ENCODE results near the gene TESK2.

Gene TESK2

DNA sequence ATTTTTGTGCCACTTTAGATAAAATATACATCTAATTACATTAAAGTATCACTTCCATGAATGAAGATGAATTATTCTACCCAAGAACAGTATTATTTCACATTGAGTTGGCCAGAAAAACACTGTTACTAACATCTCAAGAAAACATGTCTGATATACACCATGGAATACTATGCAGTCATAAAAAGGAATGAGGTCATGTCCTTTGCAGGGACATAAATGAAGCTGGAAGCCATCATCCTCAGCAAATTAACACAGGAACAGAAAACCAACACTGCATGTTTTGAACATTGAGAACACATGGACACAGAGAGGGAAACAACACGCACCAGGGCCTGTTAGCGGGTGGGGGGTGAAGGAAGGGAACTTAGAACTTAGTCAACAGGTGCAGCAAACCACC lies 69.0 kb downstream of the TESK2 start:
- no peak for DNase-seq (ENCODE audit: extremely low spot score)
- TF ChIP-seq, protein P1, sequence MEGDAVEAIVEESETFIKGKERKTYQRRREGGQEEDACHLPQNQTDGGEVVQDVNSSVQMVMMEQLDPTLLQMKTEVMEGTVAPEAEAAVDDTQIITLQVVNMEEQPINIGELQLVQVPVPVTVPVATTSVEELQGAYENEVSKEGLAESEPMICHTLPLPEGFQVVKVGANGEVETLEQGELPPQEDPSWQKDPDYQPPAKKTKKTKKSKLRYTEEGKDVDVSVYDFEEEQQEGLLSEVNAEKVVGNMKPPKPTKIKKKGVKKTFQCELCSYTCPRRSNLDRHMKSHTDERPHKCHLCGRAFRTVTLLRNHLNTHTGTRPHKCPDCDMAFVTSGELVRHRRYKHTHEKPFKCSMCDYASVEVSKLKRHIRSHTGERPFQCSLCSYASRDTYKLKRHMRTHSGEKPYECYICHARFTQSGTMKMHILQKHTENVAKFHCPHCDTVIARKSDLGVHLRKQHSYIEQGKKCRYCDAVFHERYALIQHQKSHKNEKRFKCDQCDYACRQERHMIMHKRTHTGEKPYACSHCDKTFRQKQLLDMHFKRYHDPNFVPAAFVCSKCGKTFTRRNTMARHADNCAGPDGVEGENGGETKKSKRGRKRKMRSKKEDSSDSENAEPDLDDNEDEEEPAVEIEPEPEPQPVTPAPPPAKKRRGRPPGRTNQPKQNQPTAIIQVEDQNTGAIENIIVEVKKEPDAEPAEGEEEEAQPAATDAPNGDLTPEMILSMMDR (IDR thresholded peaks at IDR 0.05; ENCODE audit: control extremely low read depth, extremely low read depth, low read depth, missing control alignments), result no peak
- POLR2A ChIA-PET, result no interaction called here

GRCh38 chr1:45414746-45415145 lies 76.2 kb downstream of the TESK2 start:
- no peak for DNase-seq (ENCODE audit: extremely low spot score)
- POLR2A ChIA-PET, result no interaction called here
- TF ChIP-seq, protein P1 (IDR thresholded peaks at IDR 0.05; ENCODE audit: control extremely low read depth, extremely low read depth, low read depth, missing control alignments), result no peak
- CTCF ChIA-PET, result interaction anchor here (0.8 to 1.9 kb wide), 4 partner anchors 10 to 84 kb away, joined by 3 to 9 read pairs (median 4); no protein-coding TSS in a partner anchor

More for the DNA sequence above, 69.0 kb downstream of the TESK2 start:
- CTCF ChIA-PET, result no interaction called here

DNA sequence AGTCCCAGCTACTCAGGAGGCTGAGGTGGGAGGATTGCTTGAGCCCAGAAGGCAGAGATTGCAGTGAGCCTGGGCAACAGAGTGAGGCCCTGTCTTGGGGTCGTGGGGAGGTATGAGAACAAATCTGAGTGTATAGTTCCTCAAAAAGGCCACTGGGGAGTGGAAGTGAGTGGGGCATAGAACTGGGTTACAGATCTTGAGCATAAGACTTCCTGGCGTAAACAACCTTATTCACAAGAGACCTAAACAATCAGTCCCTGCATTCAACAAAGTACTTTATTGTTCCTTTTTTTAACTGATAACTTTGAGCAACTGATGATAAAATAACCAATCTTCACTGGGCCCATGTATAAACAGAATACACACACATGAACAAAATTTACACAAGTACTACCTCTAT lies 78.1 kb downstream of the TESK2 start:
- ChIA-PET POLR2A (no interaction called here), CTCF (interaction anchor here (1.1 to 2.5 kb wide), 5 partner anchors 11 to 81 kb away, joined by 3 to 7 read pairs (median 3); no protein-coding TSS in a partner anchor)
- DNase-seq (ENCODE audit: extremely low spot score), result no peak
- TF ChIP-seq, protein P1 (IDR thresholded peaks at IDR 0.05; ENCODE audit: control extremely low read depth, extremely low read depth, low read depth, missing control alignments), result no peak

DNA sequence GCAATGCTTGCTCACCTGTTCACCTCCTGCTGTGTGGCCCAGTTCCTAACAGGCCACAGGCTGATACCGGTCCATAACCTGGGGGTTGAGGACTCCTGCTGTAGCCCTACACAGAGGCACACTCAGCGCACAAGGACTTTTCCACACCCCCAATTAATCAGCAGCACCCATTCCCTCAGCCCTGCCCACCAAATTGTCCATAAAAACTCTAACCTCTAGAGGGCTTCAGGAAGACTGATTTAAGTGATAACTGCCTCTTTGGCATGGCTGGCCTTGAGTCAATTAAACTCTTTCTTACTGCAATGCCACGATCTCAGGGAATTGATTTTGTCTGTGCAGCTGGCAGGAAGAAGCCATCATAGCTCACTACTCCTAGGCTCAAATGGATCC lies 79.5 kb downstream of the TESK2 start:
- TF ChIP-seq, protein P1 (IDR thresholded peaks at IDR 0.05; ENCODE audit: control extremely low read depth, extremely low read depth, low read depth, missing control alignments), result no peak
- POLR2A ChIA-PET, result no interaction called here
- DNase-seq (ENCODE audit: extremely low spot score), result no peak
- CTCF ChIA-PET, result interaction anchor here (0.7 to 2.5 kb wide), 5 partner anchors 13 to 82 kb away, joined by 3 to 7 read pairs (median 3); no protein-coding TSS in a partner anchor

GRCh38 chr1:45410850-45411509 lies 80.0 kb downstream of the TESK2 start:
- DNase-seq (ENCODE audit: extremely low spot score), result no peak
- TF ChIP-seq, protein P1 (IDR thresholded peaks at IDR 0.05; ENCODE audit: control extremely low read depth, extremely low read depth, low read depth, missing control alignments), result no peak
- ChIA-PET POLR2A (no interaction called here), CTCF (interaction anchor here (1.8 to 2.5 kb wide), 2 partner anchors 13 to 15 kb away, joined by 3 to 7 read pairs; no protein-coding TSS in a partner anchor)

DNA sequence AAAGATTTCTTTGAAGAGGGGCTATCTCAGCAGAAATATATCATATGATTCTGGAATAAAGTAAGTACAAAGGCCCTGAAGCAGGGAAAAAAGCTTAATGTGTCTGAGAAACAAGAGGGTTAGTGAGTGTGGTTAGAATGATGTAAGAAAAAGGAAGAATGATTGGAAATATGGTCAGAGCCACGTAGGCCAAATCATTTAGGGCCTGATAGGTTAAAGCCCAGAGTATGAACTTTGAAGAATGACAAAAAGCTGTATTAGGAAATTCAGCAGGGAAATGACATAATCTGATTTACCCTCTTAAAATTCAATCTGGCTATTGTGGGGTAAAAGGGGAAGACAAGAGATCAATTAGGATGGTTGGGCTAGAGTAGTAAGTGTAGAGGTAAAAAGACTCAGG lies 81.7 kb downstream of the TESK2 start:
- CTCF ChIA-PET, result interaction anchor here (1.2 to 1.6 kb wide), 3 partner anchors 12 to 84 kb away, joined by 3 to 8 read pairs (median 4); no protein-coding TSS in a partner anchor
- TF ChIP-seq, protein P1 (IDR thresholded peaks at IDR 0.05; ENCODE audit: control extremely low read depth, extremely low read depth, low read depth, missing control alignments), result no peak
- POLR2A ChIA-PET, result no interaction called here
- no peak for DNase-seq (ENCODE audit: extremely low spot score)
